Stimulated activated CD8-positive, alpha-beta memory T cell treated with anti-CD3 and anti-CD28 coated beads, Interleukin-12 subunit alpha, Interleukin-12 subunit beta, amount 100 ng/mL, for 4 hours (primary cell): ENCODE measurements around the gene PGBD5.
"Not testable (repeated sequence)": the region's sequence is repeated elsewhere in the genome, so short reads cannot be mapped to it uniquely, and the experiment has no call there.

ENCODE experiments used
- DNase-seq: peaks from one replicate; pipeline ENCODE4 v3.0.0-alpha.2; 2020; ENCODE audit warnings: low read depth

Gene PGBD5

GRCh38 chr1:230425252-230426091 lies 660 bp downstream of the PGBD5 start:
- no peak for DNase-seq

GRCh38 chr1:230424391-230425251 lies 1.5 kb downstream of the PGBD5 start:
- no peak for DNase-seq

GRCh38 chr1:230423951-230424350 lies 2.2 kb downstream of the PGBD5 start:
- no peak for DNase-seq

- no peak for DNase-seq
These were observed 2.9 kb downstream of the PGBD5 start for GRCh38 chr1:230423261-230423660.

- DNase-seq, result no peak
These were observed 3.7 kb downstream of the PGBD5 start for GRCh38 chr1:230422221-230422981.

GRCh38 chr1:230421481-230421880 lies 4.7 kb downstream of the PGBD5 start:
- no peak for DNase-seq

- not testable (repeated sequence) for DNase-seq
These were observed 5.8 kb downstream of the PGBD5 start for GRCh38 chr1:230420372-230420771.

GRCh38 chr1:230416430-230416829 lies 9.7 kb downstream of the PGBD5 start:
- DNase-seq, result no peak

GRCh38 chr1:230415405-230416132 lies 10.6 kb downstream of the PGBD5 start:
- no peak for DNase-seq

- DNase-seq, result no peak
These were observed 11.4 kb downstream of the PGBD5 start for GRCh38 chr1:230414694-230415093.

- DNase-seq, result no peak
These were observed 12.0 kb downstream of the PGBD5 start for GRCh38 chr1:230414102-230414501.

GRCh38 chr1:230413061-230413460 lies 13.1 kb downstream of the PGBD5 start:
- no peak for DNase-seq

- no peak for DNase-seq
These were observed 17.2 kb downstream of the PGBD5 start for GRCh38 chr1:230408971-230409370.

GRCh38 chr1:230407351-230407750 lies 18.8 kb downstream of the PGBD5 start:
- no peak for DNase-seq

- DNase-seq, result not testable (repeated sequence)
These were observed 19.4 kb downstream of the PGBD5 start for GRCh38 chr1:230406727-230407126.

- DNase-seq, result no peak
These were observed 22.7 kb downstream of the PGBD5 start for GRCh38 chr1:230403442-230403841.

GRCh38 chr1:230401763-230402294 lies 24.3 kb downstream of the PGBD5 start:
- DNase-seq, result no peak

GRCh38 chr1:230401101-230401500 lies 25.0 kb downstream of the PGBD5 start:
- DNase-seq, result no peak

- no peak for DNase-seq
These were observed 26.2 kb downstream of the PGBD5 start for GRCh38 chr1:230400007-230400344.

GRCh38 chr1:230399321-230400006 lies 26.7 kb downstream of the PGBD5 start:
- DNase-seq, result no peak

GRCh38 chr1:230398856-230399255 lies 27.3 kb downstream of the PGBD5 start:
- DNase-seq, result no peak
